ENCODE results near the gene DIS3L2. TPM values are rescaled to one million over a fixed set of nuclear protein-coding genes. Genes with fewer than 3 reads are reported as not detected.

Gene DIS3L2
- total and polyA plus RNA-seq, 2 experiments from 2014 or later: 15.2 to 25.3 TPM

DNA sequence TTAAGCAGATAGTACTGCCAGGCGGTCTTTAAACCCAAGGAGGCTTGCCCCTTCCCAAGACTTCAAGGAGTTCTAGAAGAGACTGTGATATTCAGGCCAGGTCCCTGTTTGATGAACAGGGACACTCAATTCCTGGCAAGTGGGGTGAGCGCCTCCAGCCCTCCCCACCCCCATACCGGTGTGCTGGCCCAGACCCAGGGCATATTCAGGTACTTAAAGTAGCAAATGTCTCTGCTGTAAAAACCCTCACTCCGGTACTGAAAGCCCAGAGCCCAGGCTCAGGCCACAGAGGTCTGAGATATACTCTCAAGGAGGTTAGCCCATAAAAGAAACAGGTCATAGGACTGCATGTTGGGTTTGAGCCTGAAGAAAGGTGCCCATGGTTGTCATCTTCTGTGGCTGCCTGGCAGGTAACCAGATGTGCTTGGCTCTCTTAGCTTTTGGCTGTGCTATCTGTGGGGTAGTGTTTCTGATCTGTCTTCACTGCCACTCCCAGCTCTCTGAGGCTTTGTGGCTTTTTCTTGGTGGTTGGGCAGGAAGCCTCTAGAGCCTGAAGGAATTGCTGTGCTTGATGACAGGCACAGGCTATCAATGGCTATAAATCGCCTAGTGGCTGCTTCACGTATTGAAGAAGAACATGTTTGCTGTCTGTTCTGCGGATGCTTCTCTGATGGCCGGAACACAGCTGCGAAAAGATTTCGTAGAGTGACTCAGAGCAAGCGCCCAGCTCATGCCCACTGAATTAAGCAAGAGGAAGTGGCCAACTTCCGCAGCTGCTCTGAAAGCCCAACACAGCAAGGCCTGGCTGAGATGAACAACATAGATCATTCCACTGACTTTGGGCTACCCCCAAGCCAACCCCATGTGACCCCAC lies 353.8 kb downstream of the DIS3L2 start:
- TF ChIP-seq, protein P1, sequence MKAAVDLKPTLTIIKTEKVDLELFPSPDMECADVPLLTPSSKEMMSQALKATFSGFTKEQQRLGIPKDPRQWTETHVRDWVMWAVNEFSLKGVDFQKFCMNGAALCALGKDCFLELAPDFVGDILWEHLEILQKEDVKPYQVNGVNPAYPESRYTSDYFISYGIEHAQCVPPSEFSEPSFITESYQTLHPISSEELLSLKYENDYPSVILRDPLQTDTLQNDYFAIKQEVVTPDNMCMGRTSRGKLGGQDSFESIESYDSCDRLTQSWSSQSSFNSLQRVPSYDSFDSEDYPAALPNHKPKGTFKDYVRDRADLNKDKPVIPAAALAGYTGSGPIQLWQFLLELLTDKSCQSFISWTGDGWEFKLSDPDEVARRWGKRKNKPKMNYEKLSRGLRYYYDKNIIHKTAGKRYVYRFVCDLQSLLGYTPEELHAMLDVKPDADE (IDR thresholded peaks at IDR 0.05): no peak
- no peak for TF ChIP-seq NANOG (IDR thresholded peaks at IDR 0.05; ENCODE audit: borderline replicate concordance)
- no peak for TF ChIP-seq REST (IDR thresholded peaks at IDR 0.05; ENCODE audit: unreplicated experiment)
- TF ChIP-seq CREB1 (CRISPR knock-in tag; IDR thresholded peaks at IDR 0.05; ENCODE audit: low read depth): no peak
- TF ChIP-seq ZNF331 (CRISPR knock-in tag; IDR thresholded peaks at IDR 0.05; ENCODE audit: low read depth): no peak
- ATAC-seq (no peak), DNase-seq (ENCODE audit: low spot score) (peak; percentile 19)
- H3K4me2 ChIP-seq: no peak overlapping the region
- no peaks in the 10 kb centered on the region for H3K4me1 ChIP-seq (ENCODE audit: insufficient read depth)
- H3K36me3 Mint-ChIP-seq (ENCODE audit: low read depth): peaks cover 18% of the 10 kb centered on the region
- H3K79me2 ChIP-seq (replicated peaks; ENCODE audit: insufficient read depth): no peaks in the 10 kb centered on the region
- H3F3A ChIP-seq (replicated peaks; ENCODE audit: low read depth): no peaks in the 10 kb centered on the region
- H3K4me3 Mint-ChIP-seq: no peak overlapping the region
- 0 out of 2 replicates have a peak, but pooled peaks cover 3% of the 10 kb centered on the region for H3K9me2 ChIP-seq (ENCODE audit: insufficient read depth)
- no peaks in the 10 kb centered on the region for H3K36me3 ChIP-seq (ENCODE audit: insufficient read depth)
- H3K4me1 Mint-ChIP-seq: no peaks in the 10 kb centered on the region; the same call in 2 of the 3 replicates
- no peak overlapping the region for H2AFZ ChIP-seq
- H4K20me1 ChIP-seq (replicated peaks; ENCODE audit: insufficient read depth): no peaks in the 10 kb centered on the region
- peaks cover 12% of the 10 kb centered on the region for H3K27me3 Mint-ChIP-seq (ENCODE audit: insufficient read depth, low read depth, poor library complexity)
- no peaks in the 10 kb centered on the region for H3K27me3 ChIP-seq (ENCODE audit: insufficient read depth)
- no peak overlapping the region for H3K27ac ChIP-seq (ENCODE audit: low read depth)
- H3K4me3 ChIP-seq: no peak overlapping the region
- H3K9me3 Mint-ChIP-seq: peaks cover 20% of the 10 kb centered on the region
- H3K27ac Mint-ChIP-seq: no peak overlapping the region

DNA sequence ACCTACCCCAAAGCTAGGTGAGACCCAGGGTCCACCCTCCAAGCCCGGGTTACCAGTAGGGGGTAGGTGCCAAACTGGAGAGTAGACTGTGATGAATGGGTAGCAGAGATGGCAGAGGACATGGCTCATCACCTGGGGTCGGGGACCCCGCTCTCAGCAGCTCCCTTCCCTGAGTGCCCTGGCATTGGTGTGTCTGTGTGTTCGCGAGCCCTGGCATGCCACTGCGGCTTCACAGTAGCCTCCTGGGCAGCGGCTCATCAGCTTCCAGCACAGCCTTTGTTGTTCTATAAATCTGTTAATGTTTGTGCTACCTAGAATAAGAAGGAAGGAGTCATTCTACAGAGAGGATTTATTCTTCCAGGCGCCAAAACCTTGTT lies 354.4 kb downstream of the DIS3L2 start:
- H4K20me1 ChIP-seq (replicated peaks; ENCODE audit: insufficient read depth): no peaks in the 10 kb centered on the region
- no peaks in the 10 kb centered on the region for H3K36me3 ChIP-seq (ENCODE audit: insufficient read depth)
- Mint-ChIP-seq H3K36me3 (ENCODE audit: low read depth) (peaks cover 18% of the 10 kb centered on the region), H3K27ac (no peak overlapping the region; the same call in 1 of the 2 replicates), H3K4me3 (no peak overlapping the region), H3K27me3 (ENCODE audit: insufficient read depth, low read depth, poor library complexity) (peaks cover 12% of the 10 kb centered on the region), H3K4me1 (no peaks in the 10 kb centered on the region; the same call in 2 of the 3 replicates), H3K9me3 (peaks cover 20% of the 10 kb centered on the region)
- no peak overlapping the region for H3K27ac ChIP-seq (ENCODE audit: low read depth)
- no peaks in the 10 kb centered on the region for H3F3A ChIP-seq (replicated peaks; ENCODE audit: low read depth)
- ATAC-seq (no peak), DNase-seq (ENCODE audit: low spot score) (no peak)
- H3K27me3 ChIP-seq (ENCODE audit: insufficient read depth): no peaks in the 10 kb centered on the region
- H3K79me2 ChIP-seq (replicated peaks; ENCODE audit: insufficient read depth): no peaks in the 10 kb centered on the region
- no peaks in the 10 kb centered on the region for H3K4me1 ChIP-seq (ENCODE audit: insufficient read depth)
- H3K4me3 ChIP-seq: no peak overlapping the region
- H2AFZ ChIP-seq: no peak overlapping the region
- H3K4me2 ChIP-seq: no peak overlapping the region
- H3K9me2 ChIP-seq (ENCODE audit: insufficient read depth): 0 out of 2 replicates have a peak, but pooled peaks cover 3% of the 10 kb centered on the region
- TF ChIP-seq NANOG (IDR thresholded peaks at IDR 0.05; ENCODE audit: borderline replicate concordance) (no peak), POLR2AphosphoS5 (IDR thresholded peaks at IDR 0.05; ENCODE audit: low read depth) (no peak), ZNF331 (CRISPR knock-in tag; IDR thresholded peaks at IDR 0.05; ENCODE audit: low read depth) (no peak), ZNF114 (CRISPR knock-in tag; IDR thresholded peaks at IDR 0.05) (no peak), CREB1 (CRISPR knock-in tag; IDR thresholded peaks at IDR 0.05; ENCODE audit: low read depth) (no peak), JUNB (IDR thresholded peaks at IDR 0.05; ENCODE audit: unreplicated experiment) (no peak)
- TF ChIP-seq, protein P2, sequence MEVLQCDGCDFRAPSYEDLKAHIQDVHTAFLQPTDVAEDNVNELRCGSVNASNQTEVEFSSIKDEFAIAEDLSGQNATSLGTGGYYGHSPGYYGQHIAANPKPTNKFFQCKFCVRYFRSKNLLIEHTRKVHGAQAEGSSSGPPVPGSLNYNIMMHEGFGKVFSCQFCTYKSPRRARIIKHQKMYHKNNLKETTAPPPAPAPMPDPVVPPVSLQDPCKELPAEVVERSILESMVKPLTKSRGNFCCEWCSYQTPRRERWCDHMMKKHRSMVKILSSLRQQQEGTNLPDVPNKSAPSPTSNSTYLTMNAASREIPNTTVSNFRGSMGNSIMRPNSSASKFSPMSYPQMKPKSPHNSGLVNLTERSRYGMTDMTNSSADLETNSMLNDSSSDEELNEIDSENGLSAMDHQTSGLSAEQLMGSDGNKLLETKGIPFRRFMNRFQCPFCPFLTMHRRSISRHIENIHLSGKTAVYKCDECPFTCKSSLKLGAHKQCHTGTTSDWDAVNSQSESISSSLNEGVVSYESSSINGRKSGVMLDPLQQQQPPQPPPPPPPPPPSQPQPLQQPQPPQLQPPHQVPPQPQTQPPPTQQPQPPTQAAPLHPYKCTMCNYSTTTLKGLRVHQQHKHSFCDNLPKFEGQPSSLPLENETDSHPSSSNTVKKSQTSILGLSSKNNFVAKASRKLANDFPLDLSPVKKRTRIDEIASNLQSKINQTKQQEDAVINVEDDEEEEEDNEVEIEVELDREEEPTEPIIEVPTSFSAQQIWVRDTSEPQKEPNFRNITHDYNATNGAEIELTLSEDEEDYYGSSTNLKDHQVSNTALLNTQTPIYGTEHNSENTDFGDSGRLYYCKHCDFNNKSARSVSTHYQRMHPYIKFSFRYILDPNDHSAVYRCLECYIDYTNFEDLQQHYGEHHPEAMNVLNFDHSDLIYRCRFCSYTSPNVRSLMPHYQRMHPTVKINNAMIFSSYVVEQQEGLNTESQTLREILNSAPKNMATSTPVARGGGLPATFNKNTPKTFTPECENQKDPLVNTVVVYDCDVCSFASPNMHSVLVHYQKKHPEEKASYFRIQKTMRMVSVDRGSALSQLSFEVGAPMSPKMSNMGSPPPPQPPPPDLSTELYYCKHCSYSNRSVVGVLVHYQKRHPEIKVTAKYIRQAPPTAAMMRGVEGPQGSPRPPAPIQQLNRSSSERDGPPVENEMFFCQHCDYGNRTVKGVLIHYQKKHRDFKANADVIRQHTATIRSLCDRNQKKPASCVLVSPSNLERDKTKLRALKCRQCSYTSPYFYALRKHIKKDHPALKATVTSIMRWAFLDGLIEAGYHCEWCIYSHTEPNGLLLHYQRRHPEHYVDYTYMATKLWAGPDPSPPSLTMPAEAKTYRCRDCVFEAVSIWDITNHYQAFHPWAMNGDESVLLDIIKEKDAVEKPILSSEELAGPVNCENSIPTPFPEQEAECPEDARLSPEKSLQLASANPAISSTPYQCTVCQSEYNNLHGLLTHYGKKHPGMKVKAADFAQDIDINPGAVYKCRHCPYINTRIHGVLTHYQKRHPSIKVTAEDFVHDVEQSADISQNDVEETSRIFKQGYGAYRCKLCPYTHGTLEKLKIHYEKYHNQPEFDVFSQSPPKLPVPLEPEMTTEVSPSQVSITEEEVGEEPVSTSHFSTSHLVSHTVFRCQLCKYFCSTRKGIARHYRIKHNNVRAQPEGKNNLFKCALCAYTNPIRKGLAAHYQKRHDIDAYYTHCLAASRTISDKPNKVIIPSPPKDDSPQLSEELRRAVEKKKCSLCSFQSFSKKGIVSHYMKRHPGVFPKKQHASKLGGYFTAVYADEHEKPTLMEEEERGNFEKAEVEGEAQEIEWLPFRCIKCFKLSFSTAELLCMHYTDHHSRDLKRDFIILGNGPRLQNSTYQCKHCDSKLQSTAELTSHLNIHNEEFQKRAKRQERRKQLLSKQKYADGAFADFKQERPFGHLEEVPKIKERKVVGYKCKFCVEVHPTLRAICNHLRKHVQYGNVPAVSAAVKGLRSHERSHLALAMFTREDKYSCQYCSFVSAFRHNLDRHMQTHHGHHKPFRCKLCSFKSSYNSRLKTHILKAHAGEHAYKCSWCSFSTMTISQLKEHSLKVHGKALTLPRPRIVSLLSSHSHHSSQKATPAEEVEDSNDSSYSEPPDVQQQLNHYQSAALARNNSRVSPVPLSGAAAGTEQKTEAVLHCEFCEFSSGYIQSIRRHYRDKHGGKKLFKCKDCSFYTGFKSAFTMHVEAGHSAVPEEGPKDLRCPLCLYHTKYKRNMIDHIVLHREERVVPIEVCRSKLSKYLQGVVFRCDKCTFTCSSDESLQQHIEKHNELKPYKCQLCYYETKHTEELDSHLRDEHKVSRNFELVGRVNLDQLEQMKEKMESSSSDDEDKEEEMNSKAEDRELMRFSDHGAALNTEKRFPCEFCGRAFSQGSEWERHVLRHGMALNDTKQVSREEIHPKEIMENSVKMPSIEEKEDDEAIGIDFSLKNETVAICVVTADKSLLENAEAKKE (CRISPR knock-in tag; IDR thresholded peaks at IDR 0.05): no peak
